A375 (cell line): ENCODE data around the gene PTH. TPM values are rescaled to one million over a fixed set of nuclear protein-coding genes. Genes with fewer than 3 reads are reported as not detected.

Experiments used
- total RNA-seq: library from RNA; depleted of rRNA; stranded (reverse); fragments of >200 nt; shearing (Covaris generic); gene quantifications from 2 replicates; pipeline ENCODE4 v1.2.3, GENCODE V29; 2014; rRNA removed

PTH gene
- not detected in 2 replicates for total RNA-seq

GRCh38 chr11:13495929-13496328 lies at the start of gene PTH:
Gene PTH, minus strand, starts transcription at chr11:13495997. Its CDS starts 3,142 bp downstream, at chr11:13492855.

GRCh38 chr11:13462901-13463778 lies 32.7 kb downstream of the PTH start, which contains the start of gene BTBD10:
Gene BTBD10, minus strand, starts transcription at chr11:13463222. Its CDS starts 18,098 bp downstream, at chr11:13445124.

Other genes starting within 250 kb of the PTH start
- gene BMAL1, start 218.2 kb downstream of the PTH start, total RNA-seq = 6.4 and 17.0 TPM in 2 replicates
- gene BTBD10, start 32.8 kb downstream of the PTH start, total RNA-seq = 20.6 and 23.8 TPM in 2 replicates
- gene FAR1, start 172.7 kb upstream of the PTH start, total RNA-seq = 22.2 and 27.7 TPM in 2 replicates